H1 (cell line): Measurements from ENCODE around the gene BABAM2. TPM values are rescaled to one million over a fixed set of nuclear protein-coding genes. Genes with fewer than 3 reads are reported as not detected.

Source experiments
- CTCF ChIA-PET: fragments of 300-600 bp; sonication (Branson Sonifier 250); formaldehyde crosslinking; loops from one replicate; lab custom pipeline; 2021; ENCODE audit not compliant: partially characterized antibody; lab: Charles Lee
- POLR2A ChIA-PET: fragments of 300-600 bp; sonication (Branson Sonifier 250); formaldehyde crosslinking; loops from one replicate; lab custom pipeline; 2021; ENCODE audit warnings: inconsistent platforms; ENCODE audit not compliant: partially characterized antibody; lab: Charles Lee
- DNase-seq, 2 experiments: peaks; one replicate each; pipeline versions ENCODE4 v3.0.0 to v3.0.0-alpha.2; 2010 to 2022; ENCODE audit warnings: low spot score in 2 of 2, low read depth in 1 of 2, mixed read lengths in 1 of 2
- FAIRE-seq: peaks from 2 replicates; lab custom pipeline; 2011; peaks lifted over from hg19 to GRCh38; lab: Jason Lieb, UNC
- H2AFZ ChIP-seq: 2 replicates; pipeline ENCODE4 v1.8.1; 2012; ENCODE audit warnings: low read length, inconsistent platforms
- H2AK5ac ChIP-seq: 2 replicates; pipeline ENCODE4 v1.6.1; 2013; ENCODE audit warnings: low read depth, low read length
- H2BK120ac ChIP-seq: replicated peaks from 2 replicates; pipeline ENCODE3; 2013; ENCODE audit warnings: low read depth, low read length, inconsistent platforms
- H2BK12ac ChIP-seq: 2 replicates; pipeline ENCODE4 v1.6.1; 2013; ENCODE audit warnings: low read depth, low read length
- H2BK15ac ChIP-seq: 2 replicates; pipeline ENCODE4 v1.6.1; 2013; ENCODE audit warnings: low read length
- H2BK20ac ChIP-seq: 2 replicates; pipeline ENCODE4 v1.6.1; 2013; ENCODE audit warnings: low read length
- H2BK5ac ChIP-seq: 2 replicates; pipeline ENCODE4 v1.6.1; 2013; ENCODE audit warnings: low read depth, low read length
- H3K14ac ChIP-seq: 2 replicates; pipeline ENCODE4 v1.6.1; 2013; ENCODE audit warnings: inconsistent platforms; ENCODE audit not compliant: insufficient read length
- H3K18ac ChIP-seq: 2 replicates; pipeline ENCODE4 v1.6.1; 2013; ENCODE audit warnings: low read length; ENCODE audit errors: extremely low read depth
- H3K23ac ChIP-seq: 2 replicates; pipeline ENCODE4 v1.6.1; 2013; ENCODE audit warnings: inconsistent platforms; ENCODE audit not compliant: insufficient read length
- H3K23me2 ChIP-seq: 2 replicates; pipeline ENCODE4 v1.6.1; 2013; ENCODE audit warnings: low read depth, low read length
- H3K27ac ChIP-seq: 2 replicates; pipeline ENCODE4 v1.6.1; 2011; ENCODE audit warnings: low read depth, low read length, inconsistent platforms
- H3K27me3 ChIP-seq, 4 experiments: replicated peaks in 1 of 4; 1 replicate in 1 of 4; 2 replicates in 3 of 4; pipeline versions ENCODE4 v1.6.1 to v1.8.1; 2011 to 2013; ENCODE audit warnings: low read length in 3 of 4, mild to moderate bottlenecking in 3 of 4, inconsistent platforms in 2 of 4, mixed read lengths in 2 of 4, moderate library complexity in 1 of 4; ENCODE audit not compliant: control insufficient read depth in 3 of 4, insufficient read depth in 3 of 4; ENCODE audit errors: extremely low read depth in 1 of 4
- H3K36me3 ChIP-seq, 4 experiments: 2 replicates each; pipeline versions ENCODE4 v1.6.1 to v1.8.1; 2011 to 2013; ENCODE audit warnings: mild to moderate bottlenecking in 4 of 4, low read length in 3 of 4, moderate library complexity in 2 of 4, control low read depth in 1 of 4, inconsistent platforms in 1 of 4; ENCODE audit not compliant: insufficient read depth in 4 of 4, control insufficient read depth in 2 of 4
- H3K4ac ChIP-seq: replicated peaks from 2 replicates; pipeline ENCODE3; 2013; ENCODE audit warnings: low read length, low read depth, mixed read lengths, inconsistent platforms; ENCODE audit not compliant: insufficient read length
- H3K4me1 ChIP-seq, 4 experiments: replicated peaks in 1 of 4; 1 replicate in 1 of 4; 2 replicates in 3 of 4; pipeline versions ENCODE4 v1.6.1 to v1.8.1; 2011 to 2013; ENCODE audit warnings: low read length in 3 of 4, inconsistent platforms in 2 of 4, mixed read lengths in 1 of 4; ENCODE audit not compliant: insufficient read depth in 4 of 4, control insufficient read depth in 3 of 4
- H3K4me2 ChIP-seq, 2 experiments: 2 replicates each; pipeline versions ENCODE4 v1.6.1 to v1.8.1; 2011 to 2013; ENCODE audit warnings: low read depth in 2 of 2, low read length in 2 of 2, control low read depth in 1 of 2, inconsistent platforms in 1 of 2, mild to moderate bottlenecking in 1 of 2; ENCODE audit not compliant: insufficient read depth in 1 of 2
- H3K4me3 ChIP-seq, 4 experiments: fragments of 200-600, 300-600 bp in 1 of 4; sonication (generic), shearing (Covaris generic), sonication (Bioruptor Twin) in 1 of 4; 2 replicates each; pipeline versions ENCODE4 v1.5.1 to v1.8.1; 2011 to 2016; ENCODE audit warnings: low read length in 4 of 4, low read depth in 3 of 4, control low read depth in 2 of 4, inconsistent platforms in 2 of 4, mild to moderate bottlenecking in 2 of 4, mixed read lengths in 1 of 4, moderate library complexity in 1 of 4; ENCODE audit not compliant: insufficient read depth in 2 of 4; ENCODE audit errors: extremely low read depth in 1 of 4
- H3K56ac ChIP-seq: replicated peaks from 2 replicates; pipeline ENCODE3; 2013; ENCODE audit warnings: low read depth, mild to moderate bottlenecking, mixed read lengths, low read length, inconsistent platforms; ENCODE audit not compliant: insufficient read length
- H3K79me1 ChIP-seq: 2 replicates; pipeline ENCODE4 v1.6.1; 2013; ENCODE audit warnings: low read depth, low read length, control low read depth
- H3K79me2 ChIP-seq, 2 experiments: 2 replicates each; pipeline versions ENCODE4 v1.6.1 to v1.8.1; 2012 to 2013; ENCODE audit warnings: low read length in 2 of 2, mild to moderate bottlenecking in 2 of 2, inconsistent platforms in 1 of 2; ENCODE audit not compliant: insufficient read depth in 2 of 2, control insufficient read depth in 1 of 2
- H3K9ac ChIP-seq, 4 experiments: replicated peaks in 1 of 4; 1 replicate in 1 of 4; 2 replicates in 3 of 4; pipeline versions ENCODE4 v1.6.1 to v1.8.1; 2011 to 2013; ENCODE audit warnings: low read depth in 3 of 4, low read length in 3 of 4, control low read depth in 2 of 4, mild to moderate bottlenecking in 2 of 4, moderate library complexity in 2 of 4, inconsistent platforms in 1 of 4; ENCODE audit errors: extremely low read depth in 1 of 4
- H3K9me3 ChIP-seq, 2 experiments: 2 replicates each; pipeline versions ENCODE4 v1.6.1 to v1.8.1; 2012 to 2013; ENCODE audit warnings: mild to moderate bottlenecking in 2 of 2, moderate library complexity in 2 of 2, control low read depth in 1 of 2, inconsistent platforms in 1 of 2, low read depth in 1 of 2, low read length in 1 of 2, mixed read lengths in 1 of 2; ENCODE audit not compliant: insufficient read depth in 2 of 2
- H4K20me1 ChIP-seq, 2 experiments: replicated peaks in 1 of 2; 2 replicates each; pipeline versions ENCODE3 to v1.8.1; 2011 to 2013; ENCODE audit warnings: inconsistent platforms in 2 of 2, low read length in 2 of 2, mild to moderate bottlenecking in 1 of 2; ENCODE audit not compliant: insufficient read depth in 2 of 2, control insufficient read depth in 1 of 2
- H4K5ac ChIP-seq: 2 replicates; pipeline ENCODE4 v1.6.1; 2013; ENCODE audit warnings: low read length, low read depth, mixed read lengths, inconsistent platforms; ENCODE audit not compliant: insufficient read length
- H4K8ac ChIP-seq: 2 replicates; pipeline ENCODE4 v1.8.0; 2013; ENCODE audit warnings: mild to moderate bottlenecking, moderate library complexity, low read length, inconsistent platforms; ENCODE audit not compliant: insufficient read depth; ENCODE audit errors: extremely low read depth
- H4K91ac ChIP-seq: replicated peaks from 2 replicates; pipeline ENCODE3; 2013; ENCODE audit warnings: low read length, mixed read lengths, inconsistent platforms; ENCODE audit not compliant: insufficient read length
- CBX5 ChIP-seq: fragments of 300-800, 300-1000 bp; sonication (generic); IDR thresholded peaks from 2 replicates; pipeline ENCODE4 v1.7.1; 2016; ENCODE audit warnings: antibody characterized with exemption, low read length, low read depth
- CBX8 ChIP-seq: fragments of 300-800, 300-1000 bp; sonication (generic); IDR thresholded peaks from 2 replicates; pipeline ENCODE4 v1.7.1; 2016; ENCODE audit warnings: low read depth, low read length, borderline replicate concordance
- CEBPB ChIP-seq: IDR thresholded peaks from 2 replicates; pipeline ENCODE4 v1.6.1; 2012; ENCODE audit warnings: low read depth, low read length
- FOSL1 ChIP-seq: IDR thresholded peaks from 2 replicates; pipeline ENCODE4 v1.6.1; 2011; ENCODE audit warnings: mild to moderate bottlenecking, low read depth, low read length, moderate library complexity; ENCODE audit not compliant: insufficient read depth
- HDAC6 ChIP-seq: IDR thresholded peaks from one replicate; pipeline ENCODE4 v1.7.1; 2012; ENCODE audit warnings: low read depth, mild to moderate bottlenecking, inconsistent platforms, low read length, moderate library complexity
- NRF1 ChIP-seq: IDR thresholded peaks from 2 replicates; pipeline ENCODE4 v1.6.1; 2011; ENCODE audit warnings: mild to moderate bottlenecking, low read depth, low read length, improper control_type of control experiment
- PHF8 ChIP-seq: fragments of 200-600 bp; sonication (generic); conservative IDR thresholded peaks from 2 replicates; pipeline ENCODE4 v1.7.1; 2012; ENCODE audit warnings: low read depth, mild to moderate bottlenecking, inconsistent platforms, low read length, moderate library complexity
- SP2 ChIP-seq: IDR thresholded peaks from 2 replicates; pipeline ENCODE4 v1.6.1; 2012; ENCODE audit warnings: mild to moderate bottlenecking, low read length, inconsistent platforms
- USF2 ChIP-seq: IDR thresholded peaks from 2 replicates; pipeline ENCODE4 v1.6.1; 2011; ENCODE audit warnings: low read length, improper control_type of control experiment
- WGBS, 2 experiments: shearing (Covaris generic) in 1 of 2; methylation state at CpG; one replicate each; pipeline versions ENCODE4 v1.1.6 to v1.1.7; 2013 to 2015; ENCODE audit warnings: low lambda C conversion rate in 2 of 2, mixed read lengths in 2 of 2, inconsistent platforms in 1 of 2, low coverage in 1 of 2, missing lambda C conversion rate in 1 of 2; ENCODE audit not compliant: insufficient replicate concordance in 2 of 2, insufficient coverage in 1 of 2, insufficient read length in 1 of 2; ENCODE audit errors: extremely low coverage in 1 of 2, missing lambda C conversion rate in 1 of 2; 5-methylcytosine and 5-hydroxymethylcytosine counted together
- polyA plus RNA-seq, 7 experiments: library from polyadenylated mRNA; depleted of rRNA in 3 of 7; stranded (reverse) in 5 of 7; unstranded in 2 of 7; fragments of >200 nt in 5 of 7; fragments of 200-250 nt in 2 of 7; gene quantifications; 1 replicate in 5 of 7; 2 replicates in 1 of 7; 4 replicates in 1 of 7; pipeline versions ENCODE4 v1.2.1 to v1.2.3, GENCODE V29; 2011 to 2013; ENCODE audit warnings: missing spikeins in 2 of 7, mixed read lengths in 2 of 7
- total RNA-seq: library from RNA; stranded (reverse); fragmentation: NEBNext Ultra II Directional; extraction: Animal tissue kit (Norgen Biotek cat#: 25700); gene quantifications from 2 replicates; pipeline ENCODE4 v1.2.1, GENCODE V29; 2021

The BABAM2 gene
- total and polyA plus RNA-seq, 2 of the 8 experiments (the other 6 are each of a cell fraction or from before 2014, with no cell fraction given), result 15.8 to 20.9 TPM

DNA sequence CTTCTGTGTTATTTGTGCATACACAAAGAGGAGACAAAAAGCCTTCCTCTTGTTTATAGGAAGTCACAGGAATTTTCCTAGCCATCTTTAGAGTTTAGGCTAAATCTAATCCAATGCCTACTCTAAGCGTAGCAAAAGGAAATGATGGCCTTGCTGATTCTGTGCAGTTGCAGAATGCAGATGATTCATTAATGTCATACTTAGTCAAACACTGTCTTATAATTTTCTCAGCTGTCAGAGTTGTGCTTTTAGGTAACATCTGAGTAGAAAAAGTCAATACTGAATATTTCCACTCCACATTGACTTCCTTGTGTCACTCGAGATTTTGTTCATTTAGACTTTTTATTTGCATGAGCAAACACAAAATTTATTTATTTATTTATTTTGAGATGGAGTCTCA lies 344.3 kb downstream of the BABAM2 start:
- no peak for DNase-seq
- Histone ChIP-seq H3K9ac (no peak overlapping the region), H3K4me2 (no peak overlapping the region), H3K4me3 (no peak overlapping the region), H2BK20ac (no peak overlapping the region), H3K56ac (no peak overlapping the region), H2BK120ac (no peak overlapping the region), H3K9me3 (no peaks in the 10 kb centered on the region), H4K20me1 (peaks cover 0 to 2% of the 10 kb centered on the region in 2 experiments), H4K5ac (no peak overlapping the region), H3K4ac (no peak overlapping the region), H3K27ac (no peak overlapping the region), H2BK12ac (no peak overlapping the region), H4K91ac (no peak overlapping the region), H2BK15ac (no peak overlapping the region), H3K79me2 (no peaks in the 10 kb centered on the region), H3K23me2 (no peaks in the 10 kb centered on the region), H2AK5ac (no peak overlapping the region), H4K8ac (no peak overlapping the region), H3K36me3 (no peaks in the 10 kb centered on the region), H3K4me1 (peaks cover 0 to 5% (median 0%) of the 10 kb centered on the region in 4 experiments; a peak in 1 of 7 replicates), H3K18ac (no peak overlapping the region), H2AFZ (no peak overlapping the region), H2BK5ac (no peak overlapping the region), H3K27me3 (peaks cover 0 to 1% (median 0%) of the 10 kb centered on the region in 4 experiments; a peak in 1 of 7 replicates), H3K79me1 (no peaks in the 10 kb centered on the region), H3K23ac (no peak overlapping the region)
- ChIA-PET CTCF (interaction anchor here (1.1 kb wide), 1 partner anchor 22 kb away, joined by 3 read pairs; no protein-coding TSS in a partner anchor), POLR2A (no interaction called here)
- 87% methylated on average over 2 of the region's 2 CpGs; no CpG with 5 or more reads in 1 of the 2 experiments for WGBS, 2 experiments
- FAIRE-seq, result no peak
- TF ChIP-seq USF2 (no peak), SP2 (no peak), CBX8 (no peak), HDAC6 (no peak), NRF1 (no peak), FOSL1 (no peak), CEBPB (no peak), CBX5 (no peak), PHF8 (no peak)
- TF ChIP-seq, all 59 proteins: peak for 0
- H3K14ac ChIP-seq, result no peak overlapping the region
